ENCODE results near the gene SLC35A4.
"Not testable (repeated sequence)": the region's sequence is repeated elsewhere in the genome, so short reads cannot be mapped to it uniquely, and the experiment has no call there.

SLC35A4 gene

DNA sequence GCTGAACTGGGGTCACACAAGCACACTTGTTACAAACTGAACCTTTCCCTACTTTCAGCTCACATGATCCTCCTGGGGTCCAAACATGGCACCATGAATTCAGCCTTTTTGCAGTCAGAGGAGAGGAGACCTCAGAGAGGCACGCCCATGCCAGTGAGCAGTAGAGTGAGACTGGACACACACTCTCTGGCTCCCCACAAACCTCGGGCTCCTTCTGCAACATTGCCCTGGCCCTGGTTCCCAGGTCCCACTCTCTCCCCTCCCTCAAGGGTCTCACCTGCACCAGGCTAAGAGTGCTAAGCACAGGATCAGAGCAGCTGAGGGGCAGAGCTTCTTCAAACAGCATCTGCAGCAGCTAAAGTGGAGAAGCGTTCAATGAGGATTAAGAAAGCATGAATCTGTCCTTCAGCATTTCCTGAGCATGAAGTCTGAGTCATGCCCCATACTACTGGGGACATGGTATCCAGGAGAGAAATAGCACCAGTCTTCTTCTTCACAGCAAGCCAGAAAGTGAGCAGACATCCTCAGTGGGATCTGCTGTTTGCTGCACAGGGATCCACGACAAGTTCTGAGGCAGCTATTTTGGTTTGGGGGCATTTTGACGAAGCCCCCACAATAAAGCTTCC lies 27.2 kb downstream of the SLC35A4 start:
- ChIA-PET CTCF (interaction anchor here (0.8 to 1.3 kb wide), 2 partner anchors 27 to 39 kb away, joined by 3 read pairs; no protein-coding TSS in a partner anchor), POLR2A (no interaction called here)
- DNase-seq (ENCODE audit: extremely low spot score): no peak
- TF ChIP-seq, protein P1, sequence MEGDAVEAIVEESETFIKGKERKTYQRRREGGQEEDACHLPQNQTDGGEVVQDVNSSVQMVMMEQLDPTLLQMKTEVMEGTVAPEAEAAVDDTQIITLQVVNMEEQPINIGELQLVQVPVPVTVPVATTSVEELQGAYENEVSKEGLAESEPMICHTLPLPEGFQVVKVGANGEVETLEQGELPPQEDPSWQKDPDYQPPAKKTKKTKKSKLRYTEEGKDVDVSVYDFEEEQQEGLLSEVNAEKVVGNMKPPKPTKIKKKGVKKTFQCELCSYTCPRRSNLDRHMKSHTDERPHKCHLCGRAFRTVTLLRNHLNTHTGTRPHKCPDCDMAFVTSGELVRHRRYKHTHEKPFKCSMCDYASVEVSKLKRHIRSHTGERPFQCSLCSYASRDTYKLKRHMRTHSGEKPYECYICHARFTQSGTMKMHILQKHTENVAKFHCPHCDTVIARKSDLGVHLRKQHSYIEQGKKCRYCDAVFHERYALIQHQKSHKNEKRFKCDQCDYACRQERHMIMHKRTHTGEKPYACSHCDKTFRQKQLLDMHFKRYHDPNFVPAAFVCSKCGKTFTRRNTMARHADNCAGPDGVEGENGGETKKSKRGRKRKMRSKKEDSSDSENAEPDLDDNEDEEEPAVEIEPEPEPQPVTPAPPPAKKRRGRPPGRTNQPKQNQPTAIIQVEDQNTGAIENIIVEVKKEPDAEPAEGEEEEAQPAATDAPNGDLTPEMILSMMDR (IDR thresholded peaks at IDR 0.05; ENCODE audit: control extremely low read depth, extremely low read depth, low read depth, missing control alignments): no peak

DNA sequence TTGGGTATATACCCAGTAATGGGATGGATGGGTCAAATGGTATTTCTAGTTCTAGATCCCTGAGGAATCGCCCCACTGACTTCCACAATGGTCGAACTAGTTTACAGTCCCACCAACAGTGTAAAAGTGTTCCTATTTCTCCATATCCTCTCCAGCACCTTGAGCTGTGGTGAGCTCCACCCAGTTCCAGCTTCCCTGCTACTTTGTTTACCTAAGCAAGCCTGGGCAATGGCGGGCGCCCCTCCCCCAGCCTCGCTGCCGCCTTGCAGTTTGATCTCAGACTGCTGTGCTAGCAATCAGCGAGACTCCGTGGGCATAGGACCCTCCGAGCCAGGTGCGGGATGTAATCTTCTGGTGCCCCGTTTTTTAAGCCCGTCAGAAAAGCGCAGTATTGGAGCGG lies 28.4 kb downstream of the SLC35A4 start:
- CTCF ChIA-PET; DNase-seq (ENCODE audit: extremely low spot score); POLR2A ChIA-PET: not testable (repeated sequence)

DNA sequence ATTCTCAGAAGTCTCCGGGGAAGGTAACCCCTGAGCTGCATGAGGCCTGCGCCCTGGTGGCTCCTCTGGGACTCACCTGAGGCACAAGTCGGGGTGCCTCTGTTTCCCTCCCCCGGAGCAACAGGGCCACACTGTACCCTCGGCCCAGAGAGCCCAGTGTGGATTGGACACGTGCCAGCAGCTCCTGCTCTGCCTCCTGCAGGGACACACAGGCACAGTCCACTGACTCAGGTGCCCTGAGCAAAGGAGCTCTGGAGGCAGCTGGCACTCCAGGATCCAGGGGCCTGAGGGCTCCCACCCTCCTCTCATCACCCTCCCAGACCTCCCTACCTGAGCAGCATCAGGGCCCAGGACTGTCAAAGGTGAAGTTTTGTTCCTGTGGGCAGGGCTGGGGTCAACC lies 29.5 kb downstream of the SLC35A4 start:
- DNase-seq (ENCODE audit: extremely low spot score): no peak
- POLR2A ChIA-PET: no interaction called here
- TF ChIP-seq, protein P1 (IDR thresholded peaks at IDR 0.05; ENCODE audit: control extremely low read depth, extremely low read depth, low read depth, missing control alignments): no peak
- CTCF ChIA-PET: interaction anchor here (1.1 kb wide), 1 partner anchor 221 kb away, joined by 3 read pairs; no protein-coding TSS in a partner anchor

GRCh38 chr5:140595538-140596300 lies 31.1 kb downstream of the SLC35A4 start:
- DNase-seq (ENCODE audit: extremely low spot score): no peak
- TF ChIP-seq, protein P1 (IDR thresholded peaks at IDR 0.05; ENCODE audit: control extremely low read depth, extremely low read depth, low read depth, missing control alignments): no peak
- CTCF ChIA-PET: interaction anchor here (1.7 kb wide), 1 partner anchor 13 kb away, joined by 5 read pairs; no protein-coding TSS in a partner anchor
- POLR2A ChIA-PET: no interaction called here

DNA sequence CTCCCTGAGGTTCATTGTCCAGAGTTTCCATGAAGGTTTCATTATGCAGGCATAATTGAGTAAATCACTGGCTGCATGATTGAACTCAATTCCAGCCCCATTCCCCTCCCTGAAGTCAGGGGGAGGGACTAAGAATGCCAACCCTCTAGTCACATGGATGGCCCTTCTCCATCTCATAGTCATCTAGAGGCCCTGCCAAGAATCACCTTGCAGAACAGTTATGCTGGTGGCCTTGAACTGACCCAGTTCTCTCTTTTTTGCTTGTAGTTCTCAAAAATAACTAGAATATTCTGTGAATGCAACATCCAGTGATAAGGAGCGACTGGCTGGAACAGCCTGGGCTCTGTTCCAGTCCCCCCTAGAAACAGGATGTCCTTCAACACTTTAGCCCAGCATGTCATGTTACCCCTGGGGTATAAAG lies 31.7 kb downstream of the SLC35A4 start:
- TF ChIP-seq, protein P1 (IDR thresholded peaks at IDR 0.05; ENCODE audit: control extremely low read depth, extremely low read depth, low read depth, missing control alignments): no peak
- DNase-seq (ENCODE audit: extremely low spot score): no peak
- ChIA-PET CTCF (interaction anchor here (1.7 kb wide), 1 partner anchor 12 kb away, joined by 5 read pairs; no protein-coding TSS in a partner anchor), POLR2A (no interaction called here)

DNA sequence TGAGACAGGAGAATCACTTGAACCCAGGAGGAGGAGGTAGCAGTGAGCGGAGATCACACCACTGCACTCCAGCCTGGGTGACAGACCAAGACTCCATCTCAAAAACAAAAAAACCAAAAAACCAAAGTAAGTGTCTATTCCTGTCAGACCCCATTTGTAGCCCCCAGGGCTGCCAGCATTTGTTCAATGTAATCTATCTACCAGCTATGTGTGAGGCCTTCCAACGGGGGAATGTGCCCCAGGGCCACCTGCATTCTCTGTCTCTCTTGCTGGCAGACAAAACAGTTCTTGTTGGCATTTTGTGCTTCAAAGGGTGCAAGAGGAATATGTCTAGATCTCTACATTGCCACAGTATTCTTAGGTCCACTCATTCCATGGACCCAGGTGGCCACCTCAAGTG lies 34.2 kb downstream of the SLC35A4 start:
- TF ChIP-seq, protein P1 (IDR thresholded peaks at IDR 0.05; ENCODE audit: control extremely low read depth, extremely low read depth, low read depth, missing control alignments): no peak
- ChIA-PET POLR2A (no interaction called here), CTCF (no interaction called here)

DNA sequence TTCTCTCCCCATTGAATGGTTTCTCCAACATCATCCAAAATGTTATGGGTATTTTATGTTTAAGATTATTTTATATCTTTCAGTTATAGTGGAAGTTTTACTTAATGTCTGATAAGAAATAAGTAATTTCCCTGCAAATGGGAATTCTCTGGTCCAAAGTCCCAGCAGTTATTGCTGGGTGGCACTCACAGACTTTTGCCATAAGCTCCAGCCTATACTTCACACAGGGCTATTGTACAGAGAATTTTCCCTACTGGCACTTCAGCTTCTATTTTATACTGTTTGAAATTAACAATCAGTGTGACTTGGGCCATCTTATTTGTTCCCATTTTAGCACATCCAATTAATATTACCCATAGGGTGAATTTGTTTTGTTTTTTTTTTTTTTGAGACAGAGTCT lies 35.5 kb downstream of the SLC35A4 start:
- ChIA-PET CTCF (interaction anchor here (0.6 to 1.9 kb wide), 3 partner anchors 11 to 35 kb away, joined by 3 to 6 read pairs (median 4); no protein-coding TSS in a partner anchor), POLR2A (no interaction called here)
- TF ChIP-seq, protein P1 (IDR thresholded peaks at IDR 0.05; ENCODE audit: control extremely low read depth, extremely low read depth, low read depth, missing control alignments): no peak
- no peak for DNase-seq (ENCODE audit: extremely low spot score)

More for the DNA sequence above, 34.2 kb downstream of the SLC35A4 start:
- no peak for DNase-seq (ENCODE audit: extremely low spot score)

Data from GM10248 (cell line).